Stromal cell of bone marrow (primary cell): Measurements from ENCODE around the gene BCAN.

Source experiments
- DNase-seq: peaks from one replicate; pipeline ENCODE4 v3.0.0-alpha.2; 2012; ENCODE audit warnings: low read depth

The BCAN gene

DNA sequence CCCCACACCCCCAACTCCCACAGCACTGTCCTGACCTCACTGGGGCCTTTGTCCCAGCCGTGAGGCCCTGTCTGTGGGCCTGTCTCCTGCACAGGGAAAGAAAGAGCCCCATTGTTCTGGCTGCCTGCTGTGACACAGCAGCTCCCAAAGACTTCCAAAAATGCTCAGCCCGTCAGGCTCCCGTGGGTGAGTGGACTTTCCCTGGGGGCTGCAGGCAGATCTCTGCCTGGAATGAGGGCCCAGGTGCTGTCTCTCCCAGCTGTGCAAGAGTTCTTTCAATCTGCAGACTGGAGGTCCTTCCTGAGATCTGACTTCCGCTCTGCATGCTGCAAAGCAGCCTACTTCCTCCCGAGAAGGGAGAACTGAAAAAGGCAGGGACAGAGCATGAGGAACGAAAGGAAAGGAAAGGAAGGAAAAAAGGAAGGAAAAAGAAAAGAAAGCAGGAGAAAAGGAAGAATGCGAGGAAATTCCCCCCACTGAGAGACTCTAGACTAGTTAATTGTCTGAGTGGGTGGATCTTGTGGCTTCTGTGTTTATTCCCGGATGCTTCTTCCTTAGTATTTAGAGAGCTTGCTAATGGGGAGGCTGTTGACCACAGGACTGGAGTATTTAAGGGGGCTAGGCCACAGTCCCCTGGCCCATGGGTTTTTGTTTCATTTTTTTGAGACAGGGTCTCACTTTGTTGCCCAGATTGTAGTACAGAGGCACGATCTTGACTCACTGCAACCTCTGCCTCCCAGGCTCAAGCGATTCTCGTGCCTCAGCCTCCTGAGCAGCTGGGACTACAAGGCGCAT lies 20.3 kb downstream of the BCAN start:
- DNase-seq, result no peak

DNA sequence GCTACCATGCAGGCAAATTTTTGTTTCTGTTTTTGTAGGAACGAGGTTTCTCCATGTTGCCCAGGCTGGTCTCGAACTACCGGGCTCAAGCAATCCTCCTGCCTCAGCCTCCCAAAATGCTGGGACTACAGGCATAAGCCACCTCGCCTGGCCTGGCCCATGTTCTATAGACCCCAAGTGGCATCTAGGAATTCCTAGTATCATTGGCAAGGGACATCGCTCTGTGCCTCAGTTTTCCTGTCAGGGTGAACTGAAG lies 20.8 kb downstream of the BCAN start:
- DNase-seq, result no peak

- no peak for DNase-seq
Observed at GRCh38 chr1:156663178-156663577, 21.3 kb downstream of the BCAN start.

GRCh38 chr1:156664046-156664766 lies 22.3 kb downstream of the BCAN start:
- no peak for DNase-seq

- DNase-seq, result no peak
Observed at GRCh38 chr1:156664767-156665411, 23.0 kb downstream of the BCAN start.

DNA sequence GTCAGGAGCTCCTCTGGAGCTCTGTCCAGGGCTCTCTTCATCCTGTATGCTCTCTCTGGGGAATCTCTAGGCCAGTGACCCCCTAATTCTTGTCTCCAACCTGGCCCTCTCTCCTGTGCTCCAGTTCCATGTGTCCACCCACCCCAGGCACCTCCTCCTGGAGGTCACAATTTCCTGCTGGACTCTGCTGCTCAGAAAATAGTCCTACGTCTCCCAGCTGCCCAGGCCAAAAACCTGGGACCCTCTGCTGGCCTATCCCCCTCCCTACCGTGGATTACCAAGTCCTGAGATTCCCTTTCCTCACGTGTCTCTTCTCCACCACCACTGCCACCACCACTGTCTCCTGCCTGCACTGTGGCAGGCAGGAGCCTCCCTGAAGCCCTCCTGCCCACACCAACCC lies 23.6 kb downstream of the BCAN start:
- no peak for DNase-seq

- no peak for DNase-seq
Observed at GRCh38 chr1:156666862-156667609, 25.1 kb downstream of the BCAN start.

- no peak for DNase-seq
Observed at GRCh38 chr1:156667610-156667967, 25.7 kb downstream of the BCAN start.

- no peak for DNase-seq
Observed at GRCh38 chr1:156667968-156668709, 26.2 kb downstream of the BCAN start.

DNA sequence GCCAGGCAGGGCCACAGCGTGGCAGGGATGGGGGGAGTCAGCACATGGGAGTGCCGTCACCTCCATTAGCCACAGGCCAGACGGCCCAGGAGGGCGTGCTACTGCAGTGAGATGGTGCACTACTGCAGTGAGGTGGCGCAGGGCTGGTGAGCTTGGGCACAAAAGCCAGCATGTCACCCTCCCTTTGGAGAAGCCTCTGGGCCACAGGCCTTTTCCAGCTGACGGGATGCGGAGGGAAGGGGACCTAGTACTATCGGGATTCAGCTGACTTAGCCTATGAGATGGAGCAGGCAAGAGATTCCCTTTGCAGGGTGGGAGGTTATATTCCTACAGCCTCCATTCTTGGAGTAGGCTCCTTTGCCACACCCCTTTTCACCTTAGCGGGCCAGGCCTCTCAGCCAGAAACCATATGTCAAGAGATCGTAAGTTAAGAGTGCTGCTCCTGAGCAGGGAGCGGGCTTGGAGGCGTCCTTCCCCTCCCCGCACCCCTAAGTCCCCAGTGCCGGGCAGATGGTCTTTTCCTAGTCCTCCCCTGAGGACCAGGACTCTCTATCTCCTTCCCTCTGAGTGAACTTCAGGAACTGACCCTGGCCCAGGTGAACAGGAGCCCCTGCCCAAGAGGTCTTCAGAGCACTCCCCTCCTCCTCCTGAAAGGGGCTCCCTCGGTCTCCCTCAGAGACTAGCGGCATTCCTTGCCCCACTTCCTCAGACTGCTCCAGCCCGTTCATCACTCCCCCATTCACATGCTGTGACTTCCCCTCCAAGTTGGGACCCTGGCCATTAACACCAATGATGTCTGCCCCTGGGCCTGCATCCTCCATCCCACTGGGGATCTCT lies 27.1 kb downstream of the BCAN start:
- no peak for DNase-seq

DNA sequence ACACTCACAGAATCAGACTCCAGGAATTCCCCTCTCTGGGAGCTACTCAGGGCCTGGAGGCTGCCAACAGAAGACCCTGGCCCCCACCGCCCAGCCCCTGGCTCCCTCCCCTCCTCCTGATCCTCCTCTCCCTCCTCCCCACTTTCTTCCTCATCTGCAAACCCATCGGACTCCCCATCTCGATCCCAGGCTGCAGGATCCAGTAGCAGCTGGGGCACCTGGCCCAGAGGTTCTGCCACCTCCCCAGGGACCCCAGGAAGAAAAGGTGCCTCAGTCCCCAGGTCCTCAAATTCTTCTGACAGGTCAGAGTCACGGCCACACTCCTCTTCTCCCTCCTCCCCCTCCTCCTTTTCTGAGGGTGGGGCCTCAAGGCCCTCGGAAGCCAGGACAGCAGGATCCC lies 27.9 kb downstream of the BCAN start:
- DNase-seq, result no peak

DNA sequence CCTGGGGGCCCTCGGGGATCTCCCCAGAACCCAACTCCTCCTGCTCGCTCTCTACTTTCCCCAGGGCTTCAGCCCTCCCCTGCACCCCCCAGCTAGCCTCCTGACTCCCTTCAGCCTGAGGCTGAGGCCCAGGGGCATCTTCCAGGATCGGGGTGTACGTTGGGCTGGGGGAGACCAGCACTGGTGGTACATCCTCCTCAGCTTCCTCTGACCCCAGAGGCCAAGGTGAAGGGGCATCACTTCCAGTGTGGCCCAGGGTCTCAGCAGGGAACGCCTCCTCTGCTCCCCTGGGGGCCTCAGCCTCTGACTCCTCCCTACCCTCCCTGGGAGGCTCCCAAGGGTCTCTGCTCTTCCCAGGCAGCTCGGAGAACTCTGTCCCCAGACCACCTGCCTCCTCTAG lies 28.4 kb downstream of the BCAN start:
- no peak for DNase-seq

DNA sequence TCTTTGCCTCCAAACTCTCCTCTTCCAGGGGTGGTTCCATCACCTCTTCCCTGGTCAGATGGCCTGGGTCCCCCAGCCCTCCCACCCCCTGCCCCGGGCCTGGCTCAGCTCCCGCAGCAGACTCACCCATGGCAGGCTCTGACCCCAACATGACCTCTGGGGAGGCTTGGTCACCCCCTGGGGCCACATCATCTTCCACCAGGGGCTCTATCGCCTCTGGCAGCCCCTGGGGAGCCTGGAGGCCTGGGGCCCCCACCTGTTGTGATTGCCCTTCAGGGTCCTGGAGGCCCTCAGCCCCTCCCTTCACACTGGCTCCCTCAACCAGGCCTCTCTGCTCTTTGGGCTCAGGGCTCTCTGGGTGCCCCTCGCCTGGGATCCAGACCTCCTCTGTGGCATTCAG lies 28.9 kb downstream of the BCAN start:
- no peak for DNase-seq

DNA sequence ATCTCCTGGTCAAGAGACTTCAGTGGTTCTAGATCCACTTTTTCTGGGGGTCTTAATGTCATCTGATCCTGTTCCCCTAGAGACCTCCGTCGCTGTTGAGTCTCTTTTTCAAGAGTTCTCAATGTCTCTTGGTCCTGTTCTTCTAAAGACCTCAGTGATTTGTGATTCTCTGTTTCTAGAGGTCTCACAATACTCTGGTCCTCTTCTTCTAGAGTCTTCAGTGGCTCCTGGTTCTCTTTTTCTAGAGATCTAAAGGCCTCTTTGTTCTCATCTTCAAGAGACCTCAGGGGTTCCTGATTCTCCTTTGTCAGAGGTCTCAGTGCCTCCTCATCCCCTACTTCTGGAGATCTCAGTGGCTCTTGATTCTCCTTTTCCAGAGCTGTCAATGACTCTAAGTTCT lies 29.9 kb downstream of the BCAN start:
- no peak for DNase-seq

GRCh38 chr1:156673387-156674121 lies 31.6 kb downstream of the BCAN start:
- no peak for DNase-seq

DNA sequence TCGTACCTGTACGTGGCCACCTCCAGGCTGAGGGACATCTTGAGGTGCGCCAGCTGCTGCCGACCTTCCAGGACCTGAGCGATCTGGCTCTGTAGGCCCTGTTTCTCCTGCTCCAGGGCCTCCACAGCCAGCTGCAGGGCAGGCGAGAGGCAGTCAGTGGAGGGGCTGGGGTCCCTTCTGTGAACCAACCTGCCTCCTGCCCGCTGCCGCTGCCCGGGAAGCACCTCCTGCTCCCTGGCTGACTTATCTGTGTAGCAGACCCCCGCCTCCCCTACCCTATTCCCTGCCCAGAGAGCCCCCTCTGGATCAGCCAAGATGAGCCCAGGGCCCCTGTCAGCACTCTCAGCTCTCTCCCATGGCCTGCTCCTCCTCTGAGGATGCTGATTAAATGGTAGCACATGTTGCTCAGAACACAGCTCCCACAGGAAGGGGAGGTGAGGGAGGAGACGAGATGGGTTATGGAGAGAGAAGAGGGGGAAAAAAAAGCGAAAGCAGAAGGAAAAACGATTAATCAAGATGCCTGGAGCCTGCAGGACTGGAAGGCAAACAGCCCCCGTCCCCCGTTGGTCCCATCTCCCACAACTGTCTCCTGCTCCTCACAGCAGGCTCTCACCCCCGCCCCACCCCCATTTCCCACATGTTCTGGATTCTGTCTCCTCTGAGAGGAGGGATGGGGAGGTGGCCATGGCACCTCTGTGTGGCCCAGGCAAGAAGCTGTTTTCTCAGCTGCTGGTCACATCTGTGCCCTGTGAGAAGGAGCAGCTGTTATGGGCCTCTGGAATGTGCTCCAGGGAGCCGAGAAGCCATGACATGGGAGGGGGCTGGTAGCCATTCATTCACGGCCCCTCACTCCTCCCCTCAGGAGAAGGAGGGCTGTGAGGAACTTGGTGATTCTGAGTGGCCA lies 33.5 kb downstream of the BCAN start:
- no peak for DNase-seq

- DNase-seq, result no peak
Observed at GRCh38 chr1:156676114-156676819, 34.4 kb downstream of the BCAN start.

- DNase-seq, result no peak
Observed at GRCh38 chr1:156676820-156677615, 35.1 kb downstream of the BCAN start, which contains the start of gene NES. TSS of gene NES (minus strand) at chr1:156677407. CDS start at chr1:156677264, 143 bp downstream.
